Fibroblast of skin of right biceps (primary cell): Measurements from ENCODE around the gene NRARP.
A peak's percentile ranks its signal among the peaks of the same experiment; 100 is the strongest.
"Not testable (repeated sequence)": the region's sequence is repeated elsewhere in the genome, so short reads cannot be mapped to it uniquely, and the experiment has no call there.

ENCODE experiments used
- DNase-seq: peaks from one replicate; pipeline ENCODE4 v3.0.0-alpha.2; 2013

NRARP gene

GRCh38 chr9:137302118-137302448 is at the start of gene NRARP:
TSS of gene NRARP (minus strand) at chr9:137302271. CDS start at chr9:137301928, 343 bp downstream.
- DNase-seq: peak; percentile 78

- no peak for DNase-seq
Measured at GRCh38 chr9:137350696-137351584, 48.9 kb upstream of the NRARP start.

GRCh38 chr9:137349471-137350033 is 47.5 kb upstream of the NRARP start:
- DNase-seq: no peak

GRCh38 chr9:137348769-137349470 is 46.8 kb upstream of the NRARP start:
- DNase-seq: no peak

- no peak for DNase-seq
Measured at GRCh38 chr9:137347928-137348327, 45.9 kb upstream of the NRARP start.

GRCh38 chr9:137342482-137342881 is 40.4 kb upstream of the NRARP start:
- DNase-seq: no peak

- no peak for DNase-seq
Measured at GRCh38 chr9:137341227-137341626, 39.2 kb upstream of the NRARP start.

- DNase-seq: not testable (repeated sequence)
Measured at GRCh38 chr9:137339908-137340462, 37.9 kb upstream of the NRARP start.

GRCh38 chr9:137339045-137339907 is 37.2 kb upstream of the NRARP start:
- DNase-seq: peak; percentile 29

- no peak for DNase-seq
Measured at GRCh38 chr9:137336735-137337134, 34.7 kb upstream of the NRARP start.

- DNase-seq: no peak
Measured at GRCh38 chr9:137333016-137333671, 31.1 kb upstream of the NRARP start.

GRCh38 chr9:137331929-137332328 is 29.9 kb upstream of the NRARP start:
- no peak for DNase-seq

- DNase-seq: no peak
Measured at GRCh38 chr9:137330689-137331088, 28.6 kb upstream of the NRARP start.

- DNase-seq: not testable (repeated sequence)
Measured at GRCh38 chr9:137329590-137329989, 27.5 kb upstream of the NRARP start.

- not testable (repeated sequence) for DNase-seq
Measured at GRCh38 chr9:137327641-137328550, 25.8 kb upstream of the NRARP start.

GRCh38 chr9:137326445-137327065 is 24.5 kb upstream of the NRARP start:
- DNase-seq: no peak

GRCh38 chr9:137325799-137326198 is 23.7 kb upstream of the NRARP start:
- no peak for DNase-seq

GRCh38 chr9:137325124-137325523 is 23.1 kb upstream of the NRARP start:
- DNase-seq: no peak

- no peak for DNase-seq
Measured at GRCh38 chr9:137323531-137324331, 21.7 kb upstream of the NRARP start.
